OCI-LY1 (cell line): Measurements from ENCODE around the gene ATF6B.

Source experiments
- H2AFZ ChIP-seq: fragments of 200-600 bp; sonication (generic), shearing (Covaris generic); 2 replicates; pipeline ENCODE4 v1.6.0; 2014; ENCODE audit warnings: antibody characterized with exemption, mild to moderate bottlenecking, low read length
- H3F3A ChIP-seq: fragments of 200-600 bp; sonication (generic), shearing (Covaris generic); 2 replicates; pipeline ENCODE4 v1.6.0; 2014; ENCODE audit warnings: mild to moderate bottlenecking, antibody characterized with exemption, low read length, moderate library complexity; ENCODE audit not compliant: insufficient read depth
- H3K27ac ChIP-seq: fragments of 200-600 bp; sonication (generic); 2 replicates; pipeline ENCODE4 v1.5.1; 2014; ENCODE audit warnings: low read length, mixed run types, mild to moderate bottlenecking, low read depth; ENCODE audit not compliant: poor library complexity, severe bottlenecking
- H3K27me3 ChIP-seq: fragments of 200-600 bp; sonication (generic); 2 replicates; pipeline ENCODE4 v1.6.0; 2014; ENCODE audit warnings: antibody characterized with exemption, mild to moderate bottlenecking, low read length, moderate library complexity; ENCODE audit not compliant: insufficient read depth
- H3K36me3 ChIP-seq: fragments of 200-600 bp; sonication (generic); 2 replicates; pipeline ENCODE4 v1.6.1; 2014; ENCODE audit warnings: mild to moderate bottlenecking, antibody characterized with exemption, low read length, moderate library complexity, mixed read lengths; ENCODE audit not compliant: insufficient read depth
- H3K4me1 ChIP-seq: fragments of 200-600 bp; sonication (generic); 2 replicates; pipeline ENCODE4 v1.5.1; 2014; ENCODE audit warnings: mild to moderate bottlenecking, low read length, moderate library complexity; ENCODE audit not compliant: insufficient read depth, severe bottlenecking
- H3K4me2 ChIP-seq: fragments of 200-600 bp; sonication (generic), shearing (Covaris generic); 2 replicates; pipeline ENCODE4 v1.6.1; 2014; ENCODE audit warnings: low read length
- H3K4me3 ChIP-seq: fragments of 200-600 bp; sonication (generic); 2 replicates; pipeline ENCODE4 v1.5.1; 2014; ENCODE audit warnings: low read length, low read depth, mild to moderate bottlenecking, mixed read lengths; ENCODE audit not compliant: poor library complexity, severe bottlenecking
- H3K79me2 ChIP-seq: fragments of 200-600 bp; shearing (Covaris generic); 2 replicates; pipeline ENCODE4 v1.6.1; 2016; ENCODE audit warnings: mixed run types, low read length, mixed read lengths; ENCODE audit not compliant: insufficient read depth
- H3K9ac ChIP-seq: fragments of 200-600 bp; sonication (generic), shearing (Covaris generic); 2 replicates; pipeline ENCODE4 v1.6.1; 2014; ENCODE audit warnings: mild to moderate bottlenecking, low read length, mixed read lengths
- H3K9me2 ChIP-seq: fragments of 200-600 bp; sonication (generic), shearing (Covaris generic); 2 replicates; pipeline ENCODE4 v1.6.1; 2014; ENCODE audit warnings: low read depth, mild to moderate bottlenecking, low read length, mixed read lengths
- H3K9me3 ChIP-seq: fragments of 200-600 bp; shearing (Covaris generic); 2 replicates; pipeline ENCODE4 v1.6.1; 2014; ENCODE audit warnings: low read length, mixed read lengths
- H4K20me1 ChIP-seq: fragments of 200-600 bp; sonication (generic), shearing (Covaris generic); 2 replicates; pipeline ENCODE4 v1.6.0; 2016; ENCODE audit warnings: mild to moderate bottlenecking, low read length; ENCODE audit not compliant: insufficient read depth
- CTCF ChIP-seq: fragments of 200-600 bp; sonication (generic), shearing (Covaris generic); IDR thresholded peaks from 2 replicates; pipeline ENCODE4 v1.5.1; 2017; ENCODE audit warnings: mild to moderate bottlenecking, antibody characterized with exemption, low read length, moderate library complexity, mixed read lengths
- EZH2 ChIP-seq: fragments of 200-600 bp; sonication (generic), shearing (Covaris generic); IDR thresholded peaks from 2 replicates; pipeline ENCODE4 v1.8.0; 2017; ENCODE audit warnings: borderline replicate concordance, mixed run types, mild to moderate bottlenecking, antibody characterized with exemption, low read length, moderate library complexity, mixed read lengths

Gene ATF6B

GRCh38 chr6:32111424-32112066, 16.5 kb downstream of the ATF6B start:
- Histone ChIP-seq H3F3A (no peaks in the 10 kb centered on the region), H3K4me1 (no peaks in the 10 kb centered on the region), H3K79me2 (no peaks in the 10 kb centered on the region), H3K27me3 (no peaks in the 10 kb centered on the region), H3K27ac (no peak overlapping the region), H3K4me3 (no peak overlapping the region), H2AFZ (no peak overlapping the region), H3K9me2 (no peaks in the 10 kb centered on the region), H3K9me3 (no peaks in the 10 kb centered on the region), H4K20me1 (no peaks in the 10 kb centered on the region), H3K9ac (no peak overlapping the region), H3K36me3 (peaks cover 17% of the 10 kb centered on the region), H3K4me2 (no peak overlapping the region)
- TF ChIP-seq CTCF (no peak), EZH2 (no peak)

- Histone ChIP-seq H3K4me2 (no peak overlapping the region), H3K9me3 (no peaks in the 10 kb centered on the region), H4K20me1 (no peaks in the 10 kb centered on the region), H3K36me3 (peaks cover 8% of the 10 kb centered on the region), H3K4me3 (no peak overlapping the region), H2AFZ (no peak overlapping the region), H3K4me1 (no peaks in the 10 kb centered on the region), H3K27me3 (no peaks in the 10 kb centered on the region), H3K79me2 (no peaks in the 10 kb centered on the region), H3F3A (no peaks in the 10 kb centered on the region), H3K9me2 (no peaks in the 10 kb centered on the region), H3K9ac (no peak overlapping the region), H3K27ac (no peak overlapping the region)
- TF ChIP-seq EZH2 (no peak), CTCF (no peak)
These were observed 17.4 kb downstream of the ATF6B start for GRCh38 chr6:32110632-32111031.

- peaks cover 2% of the 10 kb centered on the region; the same call in 1 of the 2 replicates for H3K36me3 ChIP-seq
- no peaks in the 10 kb centered on the region for H3K79me2 ChIP-seq
- H3K27ac ChIP-seq: no peak overlapping the region
- no peak overlapping the region for H3K4me2 ChIP-seq
- H2AFZ ChIP-seq: no peak overlapping the region
- TF ChIP-seq CTCF: no peak
- TF ChIP-seq EZH2: no peak
- no peaks in the 10 kb centered on the region for H3K4me1 ChIP-seq
- H3K9ac ChIP-seq: no peak overlapping the region
- H3K9me3 ChIP-seq: no peaks in the 10 kb centered on the region
- H3F3A ChIP-seq: no peaks in the 10 kb centered on the region
- no peak overlapping the region for H3K4me3 ChIP-seq
- no peaks in the 10 kb centered on the region for H4K20me1 ChIP-seq
- no peaks in the 10 kb centered on the region for H3K9me2 ChIP-seq
- 0 out of 2 replicates have a peak, but pooled peaks cover 3% of the 10 kb centered on the region for H3K27me3 ChIP-seq
These were observed 18.3 kb downstream of the ATF6B start for GRCh38 chr6:32109765-32110160.
